ENCODE results near the gene VCL.

VCL gene

GRCh38 chr10:74012480-74012879 is 14.6 kb downstream of the VCL start:
- no peak for TF ChIP-seq ZFX (IDR thresholded peaks at IDR 0.05; ENCODE audit: borderline replicate concordance)
- TF ChIP-seq, protein P1, sequence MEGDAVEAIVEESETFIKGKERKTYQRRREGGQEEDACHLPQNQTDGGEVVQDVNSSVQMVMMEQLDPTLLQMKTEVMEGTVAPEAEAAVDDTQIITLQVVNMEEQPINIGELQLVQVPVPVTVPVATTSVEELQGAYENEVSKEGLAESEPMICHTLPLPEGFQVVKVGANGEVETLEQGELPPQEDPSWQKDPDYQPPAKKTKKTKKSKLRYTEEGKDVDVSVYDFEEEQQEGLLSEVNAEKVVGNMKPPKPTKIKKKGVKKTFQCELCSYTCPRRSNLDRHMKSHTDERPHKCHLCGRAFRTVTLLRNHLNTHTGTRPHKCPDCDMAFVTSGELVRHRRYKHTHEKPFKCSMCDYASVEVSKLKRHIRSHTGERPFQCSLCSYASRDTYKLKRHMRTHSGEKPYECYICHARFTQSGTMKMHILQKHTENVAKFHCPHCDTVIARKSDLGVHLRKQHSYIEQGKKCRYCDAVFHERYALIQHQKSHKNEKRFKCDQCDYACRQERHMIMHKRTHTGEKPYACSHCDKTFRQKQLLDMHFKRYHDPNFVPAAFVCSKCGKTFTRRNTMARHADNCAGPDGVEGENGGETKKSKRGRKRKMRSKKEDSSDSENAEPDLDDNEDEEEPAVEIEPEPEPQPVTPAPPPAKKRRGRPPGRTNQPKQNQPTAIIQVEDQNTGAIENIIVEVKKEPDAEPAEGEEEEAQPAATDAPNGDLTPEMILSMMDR (IDR thresholded peaks at IDR 0.05), result no peak
- no peak overlapping the region for H3K27ac ChIP-seq

- no peak overlapping the region for H3K27ac ChIP-seq
- TF ChIP-seq, protein P1 (IDR thresholded peaks at IDR 0.05), result no peak
- TF ChIP-seq ZFX (IDR thresholded peaks at IDR 0.05; ENCODE audit: borderline replicate concordance), result no peak
Observed at GRCh38 chr10:74013004-74013403, 15.1 kb downstream of the VCL start.

- H3K27ac ChIP-seq, result peak overlapping the region; percentile 45
Observed at GRCh38 chr10:74014574-74014973, 16.7 kb downstream of the VCL start.

GRCh38 chr10:74018241-74018640 is 20.3 kb downstream of the VCL start:
- no peak overlapping the region for H3K27ac ChIP-seq
- no peak for TF ChIP-seq ZFX (IDR thresholded peaks at IDR 0.05; ENCODE audit: borderline replicate concordance)
- TF ChIP-seq, protein P1 (IDR thresholded peaks at IDR 0.05), result no peak

DNA sequence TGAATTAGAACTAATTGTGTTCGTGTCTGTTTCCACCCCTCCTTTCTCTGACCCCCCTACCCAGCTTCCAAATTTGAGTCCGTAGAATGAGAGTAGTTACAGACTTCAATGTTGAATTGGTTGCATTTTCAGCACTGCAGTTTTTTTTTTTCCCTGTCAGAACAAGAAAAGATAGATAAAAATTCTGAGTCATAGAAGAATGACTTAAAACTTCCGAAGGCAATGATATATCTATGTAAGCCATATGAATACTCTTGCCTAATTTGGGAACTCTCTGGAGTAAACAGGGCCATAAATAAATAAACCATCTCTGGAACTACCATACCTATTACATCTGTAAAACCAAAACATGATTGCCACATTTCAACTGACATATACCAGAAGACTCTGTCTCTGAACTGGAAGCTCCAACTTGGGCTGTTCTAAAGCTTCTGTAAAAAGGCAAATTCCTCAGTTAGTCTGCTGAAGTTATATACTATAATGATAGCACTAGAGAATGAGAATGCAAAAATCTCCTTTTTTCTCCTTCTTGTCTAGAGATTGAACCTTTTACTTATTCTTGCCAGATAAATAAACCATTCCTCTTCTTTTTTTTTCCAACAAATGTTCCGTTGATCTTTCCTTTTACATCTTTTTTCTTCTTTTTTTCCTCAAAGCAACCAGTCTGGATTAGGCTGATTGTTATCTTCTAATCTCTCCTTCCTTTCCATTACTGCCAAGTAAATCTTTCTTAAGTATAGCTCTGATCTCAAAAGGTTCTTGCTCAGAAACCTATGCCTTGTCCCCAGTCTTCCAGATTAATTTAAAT is 23.5 kb downstream of the VCL start:
- no peak for TF ChIP-seq ZFX (IDR thresholded peaks at IDR 0.05; ENCODE audit: borderline replicate concordance)
- TF ChIP-seq, protein P1 (IDR thresholded peaks at IDR 0.05), result no peak
- H3K27ac ChIP-seq, result 0 out of 2 replicates have a peak overlapping the region, but pooled peaks have one; percentile 3

DNA sequence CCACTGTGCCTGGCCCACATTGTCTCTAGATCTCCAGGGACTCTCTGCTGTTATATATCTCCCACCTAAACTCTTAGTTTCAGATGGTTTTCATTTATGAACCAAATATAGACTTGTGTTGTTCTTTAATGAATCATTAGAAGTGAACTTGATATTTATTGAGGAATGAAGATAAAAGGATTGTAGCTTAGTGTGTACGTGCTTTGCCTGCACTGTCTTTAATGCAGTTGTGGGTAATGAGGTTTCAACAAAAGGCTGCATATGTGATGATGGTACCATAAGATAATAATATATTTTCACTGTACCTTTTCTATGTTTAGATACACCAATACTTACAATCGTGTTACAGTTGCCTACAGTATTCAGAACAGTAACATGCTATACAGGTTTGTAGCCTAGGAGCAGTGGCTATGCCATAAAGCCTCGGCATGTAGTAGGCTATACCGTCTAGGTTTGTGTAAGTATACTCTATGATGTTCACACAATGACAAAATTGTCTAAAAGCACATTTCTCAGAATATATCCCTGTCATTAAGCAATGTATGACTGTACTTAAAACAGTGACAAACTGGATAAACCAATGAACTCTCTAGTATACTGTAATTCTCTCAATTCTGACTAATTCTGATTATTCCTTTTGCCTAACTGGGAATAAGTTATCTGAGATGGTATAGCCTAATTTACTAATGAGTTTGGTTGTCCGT is 25.2 kb downstream of the VCL start:
- H3K27ac ChIP-seq, result peak overlapping the region; percentile 60
- TF ChIP-seq, protein P1 (IDR thresholded peaks at IDR 0.05), result no peak
- TF ChIP-seq ZFX (IDR thresholded peaks at IDR 0.05; ENCODE audit: borderline replicate concordance), result no peak

DNA sequence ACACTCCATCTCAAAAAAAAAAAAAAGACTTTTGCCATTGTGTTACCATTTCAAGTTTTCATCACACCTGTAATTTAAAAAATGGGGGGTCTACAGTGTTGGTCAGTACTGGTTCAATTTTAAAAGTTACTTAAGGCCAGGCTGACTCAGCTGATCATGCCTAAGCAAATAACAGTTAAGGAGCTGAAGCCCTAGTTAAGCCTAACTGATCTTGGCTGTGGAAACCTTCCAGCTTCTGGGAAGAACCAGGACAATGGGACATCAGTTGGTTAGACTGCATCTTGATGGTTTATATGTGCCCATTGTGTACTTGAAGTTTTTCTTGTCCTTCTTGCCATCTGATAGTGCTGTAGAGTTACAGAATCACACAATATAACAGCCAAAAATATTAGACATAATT is 26.7 kb downstream of the VCL start:
- H3K27ac ChIP-seq, result peak overlapping the region; percentile 60
- no peak for TF ChIP-seq ZFX (IDR thresholded peaks at IDR 0.05; ENCODE audit: borderline replicate concordance)

DNA sequence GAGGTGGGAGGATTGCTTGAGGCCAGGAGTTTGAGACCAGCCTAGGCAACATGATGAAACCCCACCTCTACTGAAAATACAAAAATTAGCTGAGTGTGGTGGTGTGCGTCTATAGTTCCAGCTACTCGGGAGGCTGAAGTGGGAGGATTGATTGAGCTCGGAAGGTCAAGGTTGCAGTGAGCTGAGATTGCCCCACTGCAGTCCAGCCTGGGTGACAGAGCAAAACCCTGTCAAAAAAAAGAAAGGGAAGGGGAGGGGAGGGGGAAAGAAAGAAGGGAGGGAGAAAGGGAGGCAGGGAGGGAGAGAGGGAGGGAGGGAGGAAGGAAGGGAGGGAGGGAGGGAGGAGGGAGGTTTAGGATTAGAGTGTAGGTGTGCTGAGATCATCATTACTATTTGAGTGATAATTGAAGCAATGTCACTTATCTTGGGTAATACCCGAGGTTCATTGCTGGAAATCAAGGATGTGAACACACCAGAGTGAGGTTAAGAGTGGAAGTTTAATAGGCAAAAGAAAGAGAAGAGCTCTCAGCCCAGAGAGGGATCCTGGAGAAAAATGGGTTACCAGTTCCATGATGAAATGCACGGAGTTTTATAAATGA is 27.6 kb downstream of the VCL start:
- TF ChIP-seq, protein P1 (IDR thresholded peaks at IDR 0.05), result no peak
- TF ChIP-seq ZFX (IDR thresholded peaks at IDR 0.05; ENCODE audit: borderline replicate concordance), result no peak
- peak overlapping the region; percentile 60 for H3K27ac ChIP-seq

All from 22Rv1 (cell line).